ENCODE results near the gene MUS81. TPM values are rescaled to one million over a fixed set of nuclear protein-coding genes. Genes with fewer than 3 reads are reported as not detected.

Gene MUS81
- total and polyA plus RNA-seq, 7 donors = 28.0 to 55.3 (median 32.8) TPM

DNA sequence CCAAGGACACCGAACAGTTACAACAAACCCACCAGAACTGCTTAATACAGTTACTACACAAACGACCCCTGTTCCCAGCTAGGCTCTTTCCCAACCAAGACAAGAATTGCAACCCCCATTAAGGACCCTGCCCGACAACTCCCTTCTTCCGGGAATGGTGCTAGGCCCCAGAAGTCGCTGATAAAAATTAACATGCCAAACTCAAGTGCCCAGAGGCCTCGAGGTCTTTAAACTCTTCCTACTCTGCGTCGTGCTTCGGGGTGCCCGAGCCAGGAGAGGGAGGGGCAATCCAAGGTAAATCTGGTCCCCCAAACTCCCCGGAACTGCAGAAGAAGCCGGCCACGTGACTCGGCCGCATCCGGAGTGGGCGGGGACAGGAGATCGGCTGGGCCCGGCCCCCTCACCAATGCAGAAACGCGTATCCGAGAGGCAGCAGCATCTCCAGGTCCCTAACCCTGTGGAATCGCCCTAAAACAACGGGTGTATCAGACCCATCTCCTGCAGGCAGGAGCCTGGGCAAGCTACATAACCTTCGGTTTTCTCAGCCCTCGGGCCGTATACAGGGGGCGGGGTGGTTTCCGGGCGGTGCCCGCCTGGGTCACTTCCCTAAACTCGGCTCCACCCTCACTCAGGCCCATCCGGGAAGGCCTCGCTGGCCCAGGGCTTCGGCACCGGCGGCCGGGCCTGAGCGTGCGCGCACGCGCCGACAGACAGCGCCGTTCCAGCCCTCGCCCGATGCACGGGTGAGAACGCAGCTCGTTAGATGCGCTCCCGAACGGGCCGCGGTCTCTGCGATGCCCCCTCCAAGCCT, 3.3 kb upstream of the MUS81 start:
- Histone ChIP-seq H3K4me1 (peaks cover 17% of the 10 kb centered on the region), H3K36me3 (ENCODE audit: insufficient read depth in 1 of 2, low read depth in 1 of 2) (peaks cover 7 to 47% of the 10 kb centered on the region in 2 donors), H3K27me3 (ENCODE audit: insufficient read depth in 3 of 3, low read length in 2 of 3) (no peaks in the 10 kb centered on the region), H3K27ac (peak overlapping the region; percentile 99), H3K9me3 (no peaks in the 10 kb centered on the region), H3K4me3 (peak overlapping the region; percentile 100)
- ATAC-seq = peak; percentile 13 to 36 (median 22)
- TF ChIP-seq, protein P1, sequence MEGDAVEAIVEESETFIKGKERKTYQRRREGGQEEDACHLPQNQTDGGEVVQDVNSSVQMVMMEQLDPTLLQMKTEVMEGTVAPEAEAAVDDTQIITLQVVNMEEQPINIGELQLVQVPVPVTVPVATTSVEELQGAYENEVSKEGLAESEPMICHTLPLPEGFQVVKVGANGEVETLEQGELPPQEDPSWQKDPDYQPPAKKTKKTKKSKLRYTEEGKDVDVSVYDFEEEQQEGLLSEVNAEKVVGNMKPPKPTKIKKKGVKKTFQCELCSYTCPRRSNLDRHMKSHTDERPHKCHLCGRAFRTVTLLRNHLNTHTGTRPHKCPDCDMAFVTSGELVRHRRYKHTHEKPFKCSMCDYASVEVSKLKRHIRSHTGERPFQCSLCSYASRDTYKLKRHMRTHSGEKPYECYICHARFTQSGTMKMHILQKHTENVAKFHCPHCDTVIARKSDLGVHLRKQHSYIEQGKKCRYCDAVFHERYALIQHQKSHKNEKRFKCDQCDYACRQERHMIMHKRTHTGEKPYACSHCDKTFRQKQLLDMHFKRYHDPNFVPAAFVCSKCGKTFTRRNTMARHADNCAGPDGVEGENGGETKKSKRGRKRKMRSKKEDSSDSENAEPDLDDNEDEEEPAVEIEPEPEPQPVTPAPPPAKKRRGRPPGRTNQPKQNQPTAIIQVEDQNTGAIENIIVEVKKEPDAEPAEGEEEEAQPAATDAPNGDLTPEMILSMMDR (IDR thresholded peaks at IDR 0.05) = no peak
- DNase-seq = peak; percentile 82 to 90
- WGBS, 3 donors = 2% methylated on average over 52 to 57 of the region's 57 CpGs
- intact Hi-C loops (cut with DNase I) = loop anchor here in 1 of 2 donors (1.0 kb wide), 1 partner anchor 62 kb away; the partner anchor contains the start of genes C11orf68 and DRAP1

DNA sequence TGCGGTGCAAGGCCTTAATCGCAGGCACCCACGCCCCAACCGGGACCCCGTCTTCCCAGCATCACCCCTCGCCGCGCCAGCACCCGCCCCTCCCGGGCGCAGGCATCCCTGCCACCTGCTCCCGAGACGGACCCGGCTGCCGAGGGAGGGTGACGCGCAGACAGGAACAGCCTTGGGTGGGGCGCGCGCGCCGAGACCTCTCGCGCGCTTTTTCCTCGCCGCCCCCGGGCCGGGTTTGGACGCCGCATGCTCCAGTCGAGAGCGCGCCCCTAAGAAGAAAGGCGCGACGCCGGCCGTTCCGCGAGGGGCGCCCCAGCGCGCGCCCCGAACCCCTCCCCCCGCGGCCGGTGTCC, 2.8 kb upstream of the MUS81 start:
- 0 to 1% (median 0%) methylated on average over 7 to 49 of the region's 49 CpGs for WGBS, 3 donors
- Histone ChIP-seq H3K9me3 (no peaks in the 10 kb centered on the region), H3K27me3 (ENCODE audit: insufficient read depth in 3 of 3, low read length in 2 of 3) (no peaks in the 10 kb centered on the region), H3K27ac (peak overlapping the region; percentile 99), H3K4me1 (peaks cover 21% of the 10 kb centered on the region), H3K4me3 (peak overlapping the region; percentile 100), H3K36me3 (ENCODE audit: insufficient read depth in 1 of 2, low read depth in 1 of 2) (peaks cover 7 to 47% of the 10 kb centered on the region in 2 donors)
- peak; percentile 57 to 79 for DNase-seq
- TF ChIP-seq, protein P1 (IDR thresholded peaks at IDR 0.05) = no peak
- no peak for ATAC-seq
- intact Hi-C loops (cut with DNase I) = loop anchor here in 1 of 2 donors (1.0 kb wide), 1 partner anchor 62 kb away; the partner anchor contains the start of genes C11orf68 and DRAP1

DNA sequence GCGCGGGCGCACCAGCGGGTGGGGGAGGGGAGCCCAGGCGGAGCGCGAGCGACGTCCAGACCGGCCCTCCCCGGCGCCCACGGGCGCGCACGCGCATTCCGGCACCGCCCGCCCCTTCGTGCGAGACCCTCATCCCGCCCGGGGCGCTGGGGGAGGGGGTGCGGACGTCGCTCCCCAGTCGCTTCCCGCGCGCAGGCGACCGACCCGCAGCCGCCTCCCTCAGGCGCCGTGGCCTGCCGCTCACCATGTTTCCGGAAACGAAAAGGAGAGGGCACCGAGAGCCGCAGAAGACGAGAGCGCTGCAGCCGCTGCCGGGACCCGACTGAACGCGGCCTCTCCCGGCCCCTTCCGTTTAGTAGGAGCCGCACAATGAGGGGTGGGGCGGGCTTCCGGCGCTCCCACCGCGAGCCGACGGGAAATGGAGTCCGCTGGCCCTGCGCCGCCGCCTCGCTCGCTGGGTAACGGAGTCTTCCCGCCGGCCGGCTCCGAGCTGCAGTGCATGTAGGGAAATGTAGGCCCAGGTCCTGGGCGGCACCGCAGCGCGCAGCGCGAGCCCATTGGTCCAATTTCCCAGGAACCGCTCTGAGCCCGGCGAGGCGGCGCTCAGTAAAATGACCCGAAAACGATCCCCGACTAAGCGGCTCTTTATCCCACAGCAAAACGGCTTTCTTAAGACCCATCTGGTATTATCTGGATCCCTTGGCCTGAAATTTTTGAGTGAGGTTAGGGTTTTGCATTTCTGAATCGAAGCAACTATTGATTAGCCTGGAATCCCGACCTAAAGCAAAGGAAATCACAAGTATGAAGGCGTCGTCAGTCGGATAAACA, 2.2 kb upstream of the MUS81 start, which contains the start of gene CFL1:
CFL1 (minus strand) TSS at position 328 of the 828 bp plus-strand sequence; CDS start at position 247, 81 bp downstream.
- Histone ChIP-seq H3K4me3 (peak within 1 kb of the TSS; percentile 100), H3K4me1 (peaks cover 21% of the 10 kb centered on the region), H3K27ac (peak within 1 kb of the TSS; percentile 99), H3K9me3 (no peaks in the 10 kb centered on the region), H3K27me3 (ENCODE audit: insufficient read depth in 3 of 3, low read length in 2 of 3) (no peaks in the 10 kb centered on the region), H3K36me3 (ENCODE audit: insufficient read depth in 1 of 2, low read depth in 1 of 2) (peaks cover 7 to 47% of the 10 kb centered on the region in 2 donors)
- peak; percentile 76 to 79 (median 76) for ATAC-seq
- intact Hi-C loops (cut with DNase I) = loop anchor here in 1 of 2 donors (1.0 kb wide), 1 partner anchor 61 kb away; the partner anchor contains the start of genes C11orf68 and DRAP1
- peak; percentile 99 for DNase-seq
- 0% methylated on average over 44 to 92 of the region's 92 CpGs for WGBS, 3 donors
- TF ChIP-seq, protein P1 (IDR thresholded peaks at IDR 0.05) = no peak

DNA sequence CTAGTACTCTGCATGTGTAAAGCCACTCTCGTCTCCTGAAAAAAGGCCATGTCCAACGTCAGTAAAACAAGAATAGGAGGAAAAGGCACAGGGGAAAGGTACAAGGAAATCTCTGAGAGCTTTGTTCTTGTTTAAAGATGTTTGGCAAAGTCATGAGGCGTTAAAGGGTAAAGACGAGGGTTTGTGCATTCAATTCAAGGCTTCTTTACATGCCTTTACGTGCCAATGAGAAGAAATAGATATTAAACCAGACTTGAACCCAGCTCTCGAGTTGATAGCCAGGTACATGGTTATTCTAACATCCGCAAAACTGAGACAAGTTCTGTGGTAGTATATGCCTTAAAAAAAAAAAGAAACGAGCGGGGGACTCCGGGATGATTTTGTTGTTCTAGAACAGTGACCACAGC, 1.5 kb upstream of the MUS81 start:
- peaks cover 7 to 47% of the 10 kb centered on the region in 2 donors for H3K36me3 ChIP-seq (ENCODE audit: insufficient read depth in 1 of 2, low read depth in 1 of 2)
- H3K9me3 ChIP-seq = no peaks in the 10 kb centered on the region
- no peak for DNase-seq
- intact Hi-C loops (cut with DNase I) = no loop called here
- no peak for ATAC-seq
- peak overlapping the region; percentile 99 for H3K27ac ChIP-seq
- WGBS, 3 donors = 1% methylated on average over 10 of the region's 10 CpGs
- TF ChIP-seq, protein P1 (IDR thresholded peaks at IDR 0.05) = no peak
- H3K4me1 ChIP-seq = peaks cover 21% of the 10 kb centered on the region
- H3K4me3 ChIP-seq = peak overlapping the region; percentile 100
- no peaks in the 10 kb centered on the region for H3K27me3 ChIP-seq (ENCODE audit: insufficient read depth in 3 of 3, low read length in 2 of 3)
